ENCODE measurements around the gene DLG2. TPM values are rescaled to one million over a fixed set of nuclear protein-coding genes. Genes with fewer than 3 reads are reported as not detected.

DLG2 gene
- total RNA-seq, 1 experiment from 2014 or later, result 17.5 TPM

GRCh38 chr11:83782329-83782728, 1844.8 kb downstream of the DLG2 start:
- no peaks in the 10 kb centered on the region for H3K27me3 Mint-ChIP-seq (ENCODE audit: low read depth)

GRCh38 chr11:83779876-83780275, 1847.3 kb downstream of the DLG2 start:
- TF ChIP-seq ZNF532 (CRISPR knock-in tag; IDR thresholded peaks at IDR 0.05; ENCODE audit: borderline replicate concordance) (no peak), ATF3 (CRISPR knock-in tag; conservative IDR thresholded peaks at IDR 0.05) (no peak), FOXJ3 (CRISPR knock-in tag; IDR thresholded peaks at IDR 0.05; ENCODE audit: borderline replicate concordance) (no peak), ESRRA (CRISPR knock-in tag; IDR thresholded peaks at IDR 0.05; ENCODE audit: borderline replicate concordance) (no peak), CBFB (CRISPR knock-in tag; IDR thresholded peaks at IDR 0.05; ENCODE audit: low read depth) (no peak), TEAD1 (CRISPR knock-in tag; IDR thresholded peaks at IDR 0.05) (no peak), JAZF1 (CRISPR knock-in tag; IDR thresholded peaks at IDR 0.05) (no peak), EMX1 (CRISPR knock-in tag; IDR thresholded peaks at IDR 0.05) (no peak), MAX (CRISPR knock-in tag; IDR thresholded peaks at IDR 0.05) (no peak), FOXP1 (CRISPR knock-in tag; IDR thresholded peaks at IDR 0.05; ENCODE audit: borderline replicate concordance) (no peak), ZNF423 (CRISPR knock-in tag; IDR thresholded peaks at IDR 0.05) (no peak), GRHL2 (CRISPR knock-in tag; IDR thresholded peaks at IDR 0.05; ENCODE audit: insufficient replicate concordance, severe bottlenecking) (no peak), IRF2 (CRISPR knock-in tag; IDR thresholded peaks at IDR 0.05; ENCODE audit: borderline replicate concordance, low read depth) (no peak)
- TF ChIP-seq, protein P1, sequence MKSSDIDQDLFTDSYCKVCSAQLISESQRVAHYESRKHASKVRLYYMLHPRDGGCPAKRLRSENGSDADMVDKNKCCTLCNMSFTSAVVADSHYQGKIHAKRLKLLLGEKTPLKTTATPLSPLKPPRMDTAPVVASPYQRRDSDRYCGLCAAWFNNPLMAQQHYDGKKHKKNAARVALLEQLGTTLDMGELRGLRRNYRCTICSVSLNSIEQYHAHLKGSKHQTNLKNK (CRISPR knock-in tag; IDR thresholded peaks at IDR 0.05), result no peak
- TF ChIP-seq, protein P2, sequence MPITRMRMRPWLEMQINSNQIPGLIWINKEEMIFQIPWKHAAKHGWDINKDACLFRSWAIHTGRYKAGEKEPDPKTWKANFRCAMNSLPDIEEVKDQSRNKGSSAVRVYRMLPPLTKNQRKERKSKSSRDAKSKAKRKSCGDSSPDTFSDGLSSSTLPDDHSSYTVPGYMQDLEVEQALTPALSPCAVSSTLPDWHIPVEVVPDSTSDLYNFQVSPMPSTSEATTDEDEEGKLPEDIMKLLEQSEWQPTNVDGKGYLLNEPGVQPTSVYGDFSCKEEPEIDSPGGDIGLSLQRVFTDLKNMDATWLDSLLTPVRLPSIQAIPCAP (CRISPR knock-in tag; IDR thresholded peaks at IDR 0.05), result no peak
- TF ChIP-seq, protein P3, sequence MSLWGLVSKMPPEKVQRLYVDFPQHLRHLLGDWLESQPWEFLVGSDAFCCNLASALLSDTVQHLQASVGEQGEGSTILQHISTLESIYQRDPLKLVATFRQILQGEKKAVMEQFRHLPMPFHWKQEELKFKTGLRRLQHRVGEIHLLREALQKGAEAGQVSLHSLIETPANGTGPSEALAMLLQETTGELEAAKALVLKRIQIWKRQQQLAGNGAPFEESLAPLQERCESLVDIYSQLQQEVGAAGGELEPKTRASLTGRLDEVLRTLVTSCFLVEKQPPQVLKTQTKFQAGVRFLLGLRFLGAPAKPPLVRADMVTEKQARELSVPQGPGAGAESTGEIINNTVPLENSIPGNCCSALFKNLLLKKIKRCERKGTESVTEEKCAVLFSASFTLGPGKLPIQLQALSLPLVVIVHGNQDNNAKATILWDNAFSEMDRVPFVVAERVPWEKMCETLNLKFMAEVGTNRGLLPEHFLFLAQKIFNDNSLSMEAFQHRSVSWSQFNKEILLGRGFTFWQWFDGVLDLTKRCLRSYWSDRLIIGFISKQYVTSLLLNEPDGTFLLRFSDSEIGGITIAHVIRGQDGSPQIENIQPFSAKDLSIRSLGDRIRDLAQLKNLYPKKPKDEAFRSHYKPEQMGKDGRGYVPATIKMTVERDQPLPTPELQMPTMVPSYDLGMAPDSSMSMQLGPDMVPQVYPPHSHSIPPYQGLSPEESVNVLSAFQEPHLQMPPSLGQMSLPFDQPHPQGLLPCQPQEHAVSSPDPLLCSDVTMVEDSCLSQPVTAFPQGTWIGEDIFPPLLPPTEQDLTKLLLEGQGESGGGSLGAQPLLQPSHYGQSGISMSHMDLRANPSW (CRISPR knock-in tag; conservative IDR thresholded peaks at IDR 0.05; ENCODE audit: low read depth), result no peak
- TF ChIP-seq, protein P4, sequence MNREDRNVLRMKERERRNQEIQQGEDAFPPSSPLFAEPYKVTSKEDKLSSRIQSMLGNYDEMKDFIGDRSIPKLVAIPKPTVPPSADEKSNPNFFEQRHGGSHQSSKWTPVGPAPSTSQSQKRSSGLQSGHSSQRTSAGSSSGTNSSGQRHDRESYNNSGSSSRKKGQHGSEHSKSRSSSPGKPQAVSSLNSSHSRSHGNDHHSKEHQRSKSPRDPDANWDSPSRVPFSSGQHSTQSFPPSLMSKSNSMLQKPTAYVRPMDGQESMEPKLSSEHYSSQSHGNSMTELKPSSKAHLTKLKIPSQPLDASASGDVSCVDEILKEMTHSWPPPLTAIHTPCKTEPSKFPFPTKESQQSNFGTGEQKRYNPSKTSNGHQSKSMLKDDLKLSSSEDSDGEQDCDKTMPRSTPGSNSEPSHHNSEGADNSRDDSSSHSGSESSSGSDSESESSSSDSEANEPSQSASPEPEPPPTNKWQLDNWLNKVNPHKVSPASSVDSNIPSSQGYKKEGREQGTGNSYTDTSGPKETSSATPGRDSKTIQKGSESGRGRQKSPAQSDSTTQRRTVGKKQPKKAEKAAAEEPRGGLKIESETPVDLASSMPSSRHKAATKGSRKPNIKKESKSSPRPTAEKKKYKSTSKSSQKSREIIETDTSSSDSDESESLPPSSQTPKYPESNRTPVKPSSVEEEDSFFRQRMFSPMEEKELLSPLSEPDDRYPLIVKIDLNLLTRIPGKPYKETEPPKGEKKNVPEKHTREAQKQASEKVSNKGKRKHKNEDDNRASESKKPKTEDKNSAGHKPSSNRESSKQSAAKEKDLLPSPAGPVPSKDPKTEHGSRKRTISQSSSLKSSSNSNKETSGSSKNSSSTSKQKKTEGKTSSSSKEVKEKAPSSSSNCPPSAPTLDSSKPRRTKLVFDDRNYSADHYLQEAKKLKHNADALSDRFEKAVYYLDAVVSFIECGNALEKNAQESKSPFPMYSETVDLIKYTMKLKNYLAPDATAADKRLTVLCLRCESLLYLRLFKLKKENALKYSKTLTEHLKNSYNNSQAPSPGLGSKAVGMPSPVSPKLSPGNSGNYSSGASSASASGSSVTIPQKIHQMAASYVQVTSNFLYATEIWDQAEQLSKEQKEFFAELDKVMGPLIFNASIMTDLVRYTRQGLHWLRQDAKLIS (CRISPR knock-in tag; IDR thresholded peaks at IDR 0.05; ENCODE audit: borderline replicate concordance), result no peak
- DNase-seq (ENCODE audit: low spot score), result no peak
- no peaks in the 10 kb centered on the region for H3K36me3 Mint-ChIP-seq
- ChIA-PET CTCF (no interaction called here), POLR2A (no interaction called here)
- H3K9me3 Mint-ChIP-seq, result no peaks in the 10 kb centered on the region
- no peak overlapping the region for H3K27ac Mint-ChIP-seq
- H3K4me3 Mint-ChIP-seq, result no peak overlapping the region
- no peaks in the 10 kb centered on the region for H3K4me1 Mint-ChIP-seq
- H3K27me3 Mint-ChIP-seq (ENCODE audit: low read depth), result no peaks in the 10 kb centered on the region
- no peak for ATAC-seq

More at GRCh38 chr11:83782329-83782728, 1844.8 kb downstream of the DLG2 start:
- CTCF ChIA-PET, result no interaction called here
- ATAC-seq, result no peak
- Mint-ChIP-seq H3K4me3 (no peak overlapping the region), H3K9me3 (no peaks in the 10 kb centered on the region), H3K4me1 (no peaks in the 10 kb centered on the region), H3K27ac (no peak overlapping the region), H3K36me3 (no peaks in the 10 kb centered on the region)
- TF ChIP-seq ATF1 (CRISPR knock-in tag; IDR thresholded peaks at IDR 0.05) (no peak), TEAD4 (CRISPR knock-in tag; IDR thresholded peaks at IDR 0.05) (no peak), GTF2I (CRISPR knock-in tag; conservative IDR thresholded peaks at IDR 0.05) (no peak)
- POLR2A ChIA-PET, result no interaction called here
- DNase-seq (ENCODE audit: low spot score), result no peak

All from WTC11 (cell line).